ENCODE data around the gene GPX4.

The GPX4 gene

DNA sequence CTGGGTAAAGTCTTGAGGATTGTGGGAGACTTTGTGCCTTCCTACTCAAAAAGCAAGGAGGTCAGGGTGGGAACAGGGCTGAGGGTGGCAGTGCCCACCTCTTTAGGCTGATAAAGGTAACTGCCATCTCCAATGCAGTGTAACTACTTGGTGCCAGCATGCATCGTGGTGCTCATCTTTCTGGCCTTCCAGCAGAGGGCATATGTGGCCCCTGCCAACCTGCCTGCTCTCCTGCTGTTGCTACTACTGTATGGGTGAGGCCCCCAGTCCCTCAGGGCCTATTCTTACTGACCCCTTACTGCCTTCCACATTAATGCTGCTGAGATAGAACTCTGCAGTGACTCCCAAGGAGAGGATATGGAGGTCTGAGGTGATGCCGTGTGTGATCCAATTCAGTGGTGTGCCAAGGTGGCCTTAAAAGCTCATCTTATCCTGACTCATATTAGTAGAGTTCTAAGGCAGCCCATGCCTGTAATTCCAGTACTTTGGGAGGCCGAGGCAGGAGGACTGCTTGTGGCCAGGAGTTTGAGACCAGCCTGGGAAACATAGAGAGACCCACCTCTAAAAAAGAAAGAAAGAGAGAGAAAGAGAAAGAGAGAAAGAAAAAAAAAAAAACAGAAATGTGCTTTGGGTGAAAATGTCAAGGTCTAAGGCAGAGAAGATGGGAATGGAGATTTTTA is 46.5 kb upstream of the GPX4 start:
- Histone ChIP-seq H3K4me1 (no peaks in the 10 kb centered on the region), H3K9ac (no peak overlapping the region), H3K27ac (no peak overlapping the region), H3K9me3 (ENCODE audit: control insufficient read depth, low read length) (no peaks in the 10 kb centered on the region), H3K27me3 (ENCODE audit: control insufficient read depth, insufficient read depth, low read length) (no peaks in the 10 kb centered on the region), H3K4me2 (ENCODE audit: low read length) (no peak overlapping the region), H2AFZ (no peak overlapping the region), H3K36me3 (ENCODE audit: control insufficient read depth, insufficient read depth, low read length) (no peaks in the 10 kb centered on the region), H3K79me2 (no peaks in the 10 kb centered on the region), H3K4me3 (ENCODE audit: low read depth, low read length) (no peak overlapping the region)
- TF ChIP-seq, protein P1, sequence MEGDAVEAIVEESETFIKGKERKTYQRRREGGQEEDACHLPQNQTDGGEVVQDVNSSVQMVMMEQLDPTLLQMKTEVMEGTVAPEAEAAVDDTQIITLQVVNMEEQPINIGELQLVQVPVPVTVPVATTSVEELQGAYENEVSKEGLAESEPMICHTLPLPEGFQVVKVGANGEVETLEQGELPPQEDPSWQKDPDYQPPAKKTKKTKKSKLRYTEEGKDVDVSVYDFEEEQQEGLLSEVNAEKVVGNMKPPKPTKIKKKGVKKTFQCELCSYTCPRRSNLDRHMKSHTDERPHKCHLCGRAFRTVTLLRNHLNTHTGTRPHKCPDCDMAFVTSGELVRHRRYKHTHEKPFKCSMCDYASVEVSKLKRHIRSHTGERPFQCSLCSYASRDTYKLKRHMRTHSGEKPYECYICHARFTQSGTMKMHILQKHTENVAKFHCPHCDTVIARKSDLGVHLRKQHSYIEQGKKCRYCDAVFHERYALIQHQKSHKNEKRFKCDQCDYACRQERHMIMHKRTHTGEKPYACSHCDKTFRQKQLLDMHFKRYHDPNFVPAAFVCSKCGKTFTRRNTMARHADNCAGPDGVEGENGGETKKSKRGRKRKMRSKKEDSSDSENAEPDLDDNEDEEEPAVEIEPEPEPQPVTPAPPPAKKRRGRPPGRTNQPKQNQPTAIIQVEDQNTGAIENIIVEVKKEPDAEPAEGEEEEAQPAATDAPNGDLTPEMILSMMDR (IDR thresholded peaks at IDR 0.05) = no peak

GRCh38 chr19:1058112-1058511 is 45.7 kb upstream of the GPX4 start:
- H3K9me3 ChIP-seq (ENCODE audit: control insufficient read depth, low read length) = no peaks in the 10 kb centered on the region

DNA sequence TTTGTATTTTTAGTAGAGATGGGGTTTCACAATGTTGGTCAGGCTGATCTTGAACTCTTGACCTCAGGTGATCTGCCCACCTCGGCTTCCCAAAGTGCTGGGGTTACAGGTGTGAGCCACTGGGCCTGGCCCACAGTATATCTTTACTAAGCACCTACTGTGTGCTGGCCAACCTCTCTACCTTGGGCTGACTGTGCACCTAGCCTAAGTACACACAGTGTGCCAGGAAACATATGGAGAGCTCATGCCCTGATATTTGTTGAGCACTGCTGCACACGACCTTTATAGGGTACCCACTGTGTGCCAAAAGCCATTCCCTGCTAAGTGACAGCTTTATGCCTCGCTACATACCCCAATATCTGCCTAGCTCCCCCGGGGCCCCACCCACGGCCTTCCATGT is 43.1 kb upstream of the GPX4 start:
- Histone ChIP-seq H3K79me2 (no peaks in the 10 kb centered on the region), H3K4me3 (ENCODE audit: low read depth, low read length) (no peak overlapping the region), H3K27ac (no peak overlapping the region), H3K9me3 (ENCODE audit: control insufficient read depth, low read length) (no peaks in the 10 kb centered on the region), H3K9ac (no peak overlapping the region), H3K27me3 (ENCODE audit: control insufficient read depth, insufficient read depth, low read length) (no peaks in the 10 kb centered on the region), H3K36me3 (ENCODE audit: control insufficient read depth, insufficient read depth, low read length) (no peaks in the 10 kb centered on the region), H3K4me2 (ENCODE audit: low read length) (no peak overlapping the region), H2AFZ (no peak overlapping the region), H3K4me1 (peaks cover 2% of the 10 kb centered on the region)
- TF ChIP-seq, protein P1 (IDR thresholded peaks at IDR 0.05) = no peak

More at GRCh38 chr19:1058112-1058511, 45.7 kb upstream of the GPX4 start:
- Histone ChIP-seq H3K27ac (no peak overlapping the region), H3K79me2 (no peaks in the 10 kb centered on the region), H3K4me1 (no peaks in the 10 kb centered on the region), H3K36me3 (ENCODE audit: control insufficient read depth, insufficient read depth, low read length) (no peaks in the 10 kb centered on the region), H2AFZ (no peak overlapping the region), H3K4me2 (ENCODE audit: low read length) (no peak overlapping the region), H3K4me3 (ENCODE audit: low read depth, low read length) (no peak overlapping the region), H3K27me3 (ENCODE audit: control insufficient read depth, insufficient read depth, low read length) (no peaks in the 10 kb centered on the region), H3K9ac (no peak overlapping the region)
- TF ChIP-seq, protein P1 (IDR thresholded peaks at IDR 0.05) = no peak

GRCh38 chr19:1061987-1062386 is 41.8 kb upstream of the GPX4 start:
- Histone ChIP-seq H3K36me3 (ENCODE audit: control insufficient read depth, insufficient read depth, low read length) (no peaks in the 10 kb centered on the region), H3K79me2 (no peaks in the 10 kb centered on the region), H2AFZ (no peak overlapping the region), H3K4me1 (peaks cover 2% of the 10 kb centered on the region), H3K4me3 (ENCODE audit: low read depth, low read length) (no peak overlapping the region), H3K9me3 (ENCODE audit: control insufficient read depth, low read length) (no peaks in the 10 kb centered on the region), H3K9ac (no peak overlapping the region), H3K4me2 (ENCODE audit: low read length) (no peak overlapping the region), H3K27ac (no peak overlapping the region), H3K27me3 (ENCODE audit: control insufficient read depth, insufficient read depth, low read length) (peaks cover 3% of the 10 kb centered on the region)
- TF ChIP-seq, protein P1 (IDR thresholded peaks at IDR 0.05) = no peak
